Fibroblast of pulmonary artery (primary cell): Measurements from ENCODE around the gene FBXL16.

ENCODE experiments used
- DNase-seq: peaks from one replicate; pipeline ENCODE4 v3.0.0-alpha.2; 2010; ENCODE audit warnings: low read depth
- H3K4me3 ChIP-seq: replicated peaks from 2 replicates; pipeline ENCODE4 v1.5.1; 2011; ENCODE audit warnings: low read depth, mild to moderate bottlenecking, control low read depth, low read length, moderate library complexity
- TF ChIP-seq, protein P1 (sequence below): IDR thresholded peaks from 2 replicates; pipeline ENCODE4 v1.5.1; 2011; ENCODE audit warnings: mild to moderate bottlenecking, control low read depth, low read length, inconsistent platforms; ENCODE audit errors: missing control alignments

The FBXL16 gene

DNA sequence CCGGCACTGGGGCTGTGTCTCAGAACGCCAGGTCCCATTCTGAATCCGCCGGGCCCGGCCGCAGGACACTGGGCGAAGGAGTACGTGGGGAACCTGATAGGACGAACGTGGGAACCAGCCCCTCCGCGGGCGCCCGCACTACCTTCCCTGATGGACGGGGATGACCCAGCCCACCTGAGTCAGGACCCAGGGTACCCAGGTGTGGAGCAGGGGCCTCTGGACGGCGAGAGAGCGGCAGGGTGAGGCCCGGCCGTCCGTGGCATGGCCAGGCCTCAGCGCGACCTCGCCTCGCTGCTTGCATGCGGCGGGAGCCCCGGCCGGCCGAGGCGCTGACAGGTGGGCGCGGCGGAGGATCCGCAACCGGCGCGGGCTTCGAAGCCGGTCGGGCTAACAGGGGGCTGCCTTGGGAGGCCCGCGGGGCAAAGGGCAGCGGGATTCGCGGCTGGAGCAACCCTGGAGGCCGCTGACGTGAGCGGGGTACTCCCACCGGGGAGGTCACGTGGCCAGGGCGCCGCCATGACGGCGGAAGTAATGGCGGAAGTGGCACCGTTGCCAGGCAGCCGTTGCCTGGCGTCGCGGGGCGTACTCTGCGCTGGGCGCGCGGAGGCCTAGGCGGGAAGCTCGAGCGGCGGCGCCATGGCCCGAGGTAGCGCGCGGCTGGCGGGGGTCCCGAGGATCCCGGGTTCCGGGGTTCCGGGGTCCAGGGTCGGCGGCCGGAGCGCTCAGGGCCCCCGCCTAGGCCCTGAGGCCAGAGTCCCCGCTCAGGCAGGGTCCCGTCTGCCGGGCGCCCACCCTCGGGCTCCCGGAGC, 56.6 kb downstream of the FBXL16 start, which contains the start of gene WDR90:
Gene WDR90, plus strand, starts transcription at position 585 of the 809 bp plus-strand sequence. Its CDS starts 52 bp downstream, at position 637.
- TF ChIP-seq, protein P1, sequence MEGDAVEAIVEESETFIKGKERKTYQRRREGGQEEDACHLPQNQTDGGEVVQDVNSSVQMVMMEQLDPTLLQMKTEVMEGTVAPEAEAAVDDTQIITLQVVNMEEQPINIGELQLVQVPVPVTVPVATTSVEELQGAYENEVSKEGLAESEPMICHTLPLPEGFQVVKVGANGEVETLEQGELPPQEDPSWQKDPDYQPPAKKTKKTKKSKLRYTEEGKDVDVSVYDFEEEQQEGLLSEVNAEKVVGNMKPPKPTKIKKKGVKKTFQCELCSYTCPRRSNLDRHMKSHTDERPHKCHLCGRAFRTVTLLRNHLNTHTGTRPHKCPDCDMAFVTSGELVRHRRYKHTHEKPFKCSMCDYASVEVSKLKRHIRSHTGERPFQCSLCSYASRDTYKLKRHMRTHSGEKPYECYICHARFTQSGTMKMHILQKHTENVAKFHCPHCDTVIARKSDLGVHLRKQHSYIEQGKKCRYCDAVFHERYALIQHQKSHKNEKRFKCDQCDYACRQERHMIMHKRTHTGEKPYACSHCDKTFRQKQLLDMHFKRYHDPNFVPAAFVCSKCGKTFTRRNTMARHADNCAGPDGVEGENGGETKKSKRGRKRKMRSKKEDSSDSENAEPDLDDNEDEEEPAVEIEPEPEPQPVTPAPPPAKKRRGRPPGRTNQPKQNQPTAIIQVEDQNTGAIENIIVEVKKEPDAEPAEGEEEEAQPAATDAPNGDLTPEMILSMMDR, result no peak
- peak; percentile 91 for DNase-seq
- peak within 1 kb of the TSS; percentile 67 for H3K4me3 ChIP-seq

DNA sequence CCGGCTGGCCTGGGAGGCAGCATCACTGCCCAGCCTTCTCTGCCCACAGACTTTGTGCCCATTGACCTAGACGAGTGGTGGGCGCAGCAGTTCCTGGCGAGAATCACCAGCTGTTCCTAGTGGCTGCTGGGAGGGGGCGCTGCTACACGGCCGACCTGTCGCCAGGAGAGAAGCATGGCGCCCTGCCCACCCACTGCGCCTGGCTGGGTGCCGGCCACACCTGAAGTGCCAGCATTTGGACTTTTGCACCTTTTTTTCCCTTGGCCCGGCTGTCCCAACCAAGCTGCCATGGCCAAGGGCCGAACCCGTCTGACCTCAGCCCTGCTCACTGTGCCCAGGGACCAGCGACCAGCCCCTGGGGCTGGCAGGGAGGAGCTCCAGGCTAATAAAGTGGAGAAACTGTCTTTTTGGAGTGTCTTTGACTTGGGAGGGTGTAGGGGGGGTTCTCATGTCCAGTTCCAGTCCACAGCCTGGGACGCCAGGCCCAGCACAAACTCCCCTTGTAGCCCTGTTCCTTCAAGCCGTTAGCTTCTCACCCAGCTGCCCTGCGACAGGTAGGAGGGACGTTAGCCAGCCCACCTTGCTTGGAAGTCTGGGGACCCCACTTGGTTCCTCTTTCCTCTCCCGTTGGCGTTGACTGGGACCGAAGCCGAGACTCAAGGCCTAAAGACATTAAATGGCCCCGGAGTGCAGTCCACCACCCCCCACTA, 57.4 kb downstream of the FBXL16 start:
- TF ChIP-seq, protein P1, result peak; percentile 36
- peak overlapping the region; percentile 67 for H3K4me3 ChIP-seq
- peak; percentile 24 for DNase-seq

DNA sequence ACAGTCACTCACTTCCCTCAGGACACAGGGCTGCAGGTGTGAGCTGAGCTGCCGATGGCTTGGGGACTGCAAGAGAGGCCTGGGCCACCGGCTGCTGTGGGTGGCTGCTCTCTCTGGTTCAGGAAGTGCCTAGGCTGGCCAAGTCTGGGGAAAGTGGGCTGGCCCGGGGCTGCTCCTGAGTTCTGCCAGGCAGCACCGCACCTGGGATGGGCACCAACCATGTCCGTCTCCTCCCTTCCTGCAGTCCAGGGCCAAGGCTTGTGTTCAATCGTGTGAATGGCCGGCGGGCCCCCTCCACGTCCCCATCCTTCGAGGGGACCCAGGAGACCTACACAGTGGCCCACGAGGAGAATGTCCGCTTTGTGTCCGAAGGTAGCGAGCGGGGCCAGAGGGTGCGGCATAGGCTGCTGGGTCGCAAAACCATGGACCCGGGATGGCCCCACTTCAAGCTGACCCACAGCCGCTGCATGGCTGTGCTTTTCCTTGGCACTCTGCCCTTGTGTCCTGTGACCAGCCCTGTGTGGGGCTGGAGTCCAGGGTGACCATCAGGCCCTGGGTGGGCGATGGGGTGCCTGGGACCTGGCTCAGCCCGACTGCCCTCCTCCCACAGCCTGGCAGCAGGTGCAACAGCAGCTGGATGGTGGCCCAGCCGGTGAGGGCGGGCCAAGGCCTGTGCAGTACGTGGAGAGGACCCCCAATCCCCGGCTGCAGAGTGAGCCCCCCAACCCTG, 58.3 kb downstream of the FBXL16 start:
- TF ChIP-seq, protein P1, result no peak
- no peak overlapping the region for H3K4me3 ChIP-seq
- DNase-seq, result no peak

DNA sequence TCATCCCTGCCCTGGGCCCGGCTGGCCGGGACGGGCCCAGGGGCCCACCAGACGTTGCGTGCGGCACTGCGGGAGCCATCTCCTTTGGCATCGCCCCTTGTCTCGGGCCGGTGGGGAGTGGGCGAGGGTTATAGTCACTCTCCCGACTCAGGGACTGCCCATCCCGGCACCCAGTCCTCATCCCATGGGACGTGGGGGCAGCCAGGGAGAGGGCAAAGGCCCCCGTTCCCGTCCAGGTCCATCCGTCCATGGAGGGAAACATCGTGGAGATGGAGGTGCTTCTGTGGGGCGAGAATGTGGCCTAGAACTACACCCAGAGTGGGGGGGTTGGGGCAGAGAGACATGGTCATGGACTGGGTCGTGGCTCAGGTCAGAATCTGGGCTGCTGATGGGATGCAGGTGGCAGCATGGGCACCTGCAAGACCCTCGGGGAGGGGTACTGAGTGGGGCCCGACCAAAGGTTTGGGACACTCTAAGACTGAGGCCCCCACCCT, 58.9 kb downstream of the FBXL16 start:
- no peak for DNase-seq
- no peak overlapping the region for H3K4me3 ChIP-seq
- TF ChIP-seq, protein P1, result no peak

DNA sequence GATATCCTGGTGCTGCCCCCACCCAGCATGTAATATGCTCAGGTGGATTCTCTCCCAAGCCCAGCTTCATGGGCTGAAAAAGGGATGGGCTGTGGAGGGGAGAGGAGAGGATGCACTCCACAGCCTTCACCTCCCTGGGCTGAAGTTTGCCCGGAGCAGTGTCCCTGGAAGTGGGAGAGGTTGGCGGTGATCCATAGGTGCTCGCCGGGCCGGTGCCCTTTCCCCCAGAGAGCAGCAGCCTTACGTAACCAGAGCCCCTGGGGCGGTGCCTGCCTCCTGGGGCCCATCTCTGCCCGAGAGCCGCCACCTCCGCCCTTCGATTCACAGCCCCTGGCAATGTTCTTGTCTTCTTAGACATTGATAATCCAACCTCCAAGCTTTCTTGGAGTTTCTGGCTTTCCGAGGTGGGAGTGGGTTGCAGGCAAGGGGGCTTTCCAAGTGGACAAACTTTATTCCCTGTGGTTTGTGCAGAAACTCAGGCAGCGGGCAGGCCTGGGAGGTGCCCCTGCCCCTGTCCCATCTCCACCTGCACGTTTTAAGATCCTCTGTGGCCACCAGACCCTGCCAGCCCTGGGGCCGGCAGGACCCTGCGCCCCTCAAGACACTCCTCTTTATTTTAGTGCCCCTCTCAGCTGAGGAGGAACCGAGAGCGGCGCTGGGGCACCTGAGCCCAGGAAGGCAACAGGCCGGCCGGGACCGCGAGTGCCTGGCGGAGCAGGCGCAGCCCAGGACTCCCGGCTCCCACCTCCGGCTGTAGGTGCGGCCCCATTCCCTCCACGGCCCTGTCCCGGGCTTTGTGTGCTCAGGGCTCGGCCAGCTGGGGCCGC, 59.5 kb downstream of the FBXL16 start:
- TF ChIP-seq, protein P1, result no peak
- H3K4me3 ChIP-seq, result no peak overlapping the region
- no peak for DNase-seq

DNA sequence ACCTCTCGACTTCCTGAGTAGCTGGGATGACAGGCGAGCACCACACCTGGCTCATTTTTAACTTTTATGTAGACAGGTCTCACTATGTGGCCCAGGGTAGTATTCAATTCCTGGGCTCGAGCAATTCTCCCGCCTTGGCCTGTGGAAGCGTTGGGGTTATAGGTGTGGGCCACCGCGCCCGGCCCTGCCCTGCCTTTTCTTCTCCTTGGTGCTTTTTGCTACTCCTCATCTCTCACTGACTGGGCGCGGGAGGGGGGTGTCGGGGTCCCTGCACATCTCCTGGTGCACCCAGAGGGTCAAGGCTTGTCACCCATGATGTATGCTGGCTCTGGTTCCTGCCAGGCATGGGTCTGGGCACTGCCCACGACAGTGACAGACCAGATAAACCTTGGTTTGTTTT, 61.0 kb downstream of the FBXL16 start:
- no peak overlapping the region for H3K4me3 ChIP-seq
- TF ChIP-seq, protein P1, result no peak
- no peak for DNase-seq
